Smooth muscle cell (in vitro differentiated cells): Measurements from ENCODE around the gene DENND11. TPM values are rescaled to one million over a fixed set of nuclear protein-coding genes. Genes with fewer than 3 reads are reported as not detected.

Experiments
- DNase-seq: peaks from one replicate; lab custom pipeline; 2025; ENCODE audit not compliant: unreplicated experiment; lab: John Stamatoyannopoulos, UW
- H2AFZ ChIP-seq: fragments of 200-600 bp; sonication (generic); 2 replicates; pipeline ENCODE4 v1.6.0; 2016; ENCODE audit warnings: antibody characterized with exemption, low read depth, mild to moderate bottlenecking
- H3F3A ChIP-seq: fragments of 200-600 bp; sonication (generic); 2 replicates; pipeline ENCODE4 v1.6.0; 2017; ENCODE audit warnings: antibody characterized with exemption, low read depth
- H3K27ac ChIP-seq: fragments of 200-600 bp; sonication (generic); 2 replicates; pipeline ENCODE4 v1.5.1; 2016; ENCODE audit warnings: low read depth, mild to moderate bottlenecking
- H3K27me3 ChIP-seq: fragments of 200-600 bp; sonication (generic); 2 replicates; pipeline ENCODE4 v1.6.1; 2016; ENCODE audit warnings: low read depth, mild to moderate bottlenecking
- H3K36me3 ChIP-seq: fragments of 200-600 bp; sonication (generic); 2 replicates; pipeline ENCODE4 v1.5.1; 2016; ENCODE audit warnings: low read depth
- H3K4me1 ChIP-seq: fragments of 200-600 bp; sonication (generic); 2 replicates; pipeline ENCODE4 v1.5.1; 2016; ENCODE audit warnings: low read depth
- H3K4me2 ChIP-seq: fragments of 200-600 bp; sonication (generic); 2 replicates; pipeline ENCODE4 v1.6.0; 2016; ENCODE audit warnings: mild to moderate bottlenecking
- H3K4me3 ChIP-seq: fragments of 200-600 bp; sonication (generic); 2 replicates; pipeline ENCODE4 v1.5.1; 2016; ENCODE audit warnings: mild to moderate bottlenecking
- H3K79me2 ChIP-seq: fragments of 200-600 bp; sonication (generic); 2 replicates; pipeline ENCODE4 v1.6.0; 2016; ENCODE audit warnings: low read depth, mild to moderate bottlenecking
- H3K9ac ChIP-seq: fragments of 200-600 bp; sonication (generic); 2 replicates; pipeline ENCODE4 v1.6.0; 2016; ENCODE audit warnings: low read depth
- H3K9me3 ChIP-seq: fragments of 200-600 bp; sonication (generic); replicated peaks from 2 replicates; pipeline ENCODE4 v1.5.1; 2016; ENCODE audit warnings: low read depth
- H4K20me1 ChIP-seq: fragments of 200-600 bp; sonication (generic); 2 replicates; pipeline ENCODE4 v1.6.0; 2016; ENCODE audit warnings: low read depth
- WGBS: methylation state at CpG from one replicate; pipeline ENCODE4 v1.1.7; 2016; ENCODE audit warnings: low lambda C conversion rate; 5-methylcytosine and 5-hydroxymethylcytosine counted together
- polyA plus RNA-seq: library from polyadenylated mRNA; unstranded; fragments of >200 nt; fragmentation: Nextera tagmentation; extraction: Ambion mirVana; gene quantifications from 2 replicates; pipeline ENCODE4 v1.2.1, GENCODE V29; 2016
- total RNA-seq: library from RNA; depleted of rRNA; stranded (reverse); fragments of >200 nt; gene quantifications from 2 replicates; pipeline ENCODE4 v1.2.3, GENCODE V29; 2014
- TF ChIP-seq, protein P1 (sequence below): fragments of 200-600 bp; sonication (generic); IDR thresholded peaks from 2 replicates; pipeline ENCODE4 v1.5.1; 2017; ENCODE audit warnings: borderline replicate concordance, mild to moderate bottlenecking, antibody characterized with exemption; ENCODE audit not compliant: insufficient read depth, poor library complexity, severe bottlenecking

Gene DENND11
- total and polyA plus RNA-seq, 2 experiments from 2014 or later: 3.2 to 9.3 TPM

- TF ChIP-seq, protein P1, sequence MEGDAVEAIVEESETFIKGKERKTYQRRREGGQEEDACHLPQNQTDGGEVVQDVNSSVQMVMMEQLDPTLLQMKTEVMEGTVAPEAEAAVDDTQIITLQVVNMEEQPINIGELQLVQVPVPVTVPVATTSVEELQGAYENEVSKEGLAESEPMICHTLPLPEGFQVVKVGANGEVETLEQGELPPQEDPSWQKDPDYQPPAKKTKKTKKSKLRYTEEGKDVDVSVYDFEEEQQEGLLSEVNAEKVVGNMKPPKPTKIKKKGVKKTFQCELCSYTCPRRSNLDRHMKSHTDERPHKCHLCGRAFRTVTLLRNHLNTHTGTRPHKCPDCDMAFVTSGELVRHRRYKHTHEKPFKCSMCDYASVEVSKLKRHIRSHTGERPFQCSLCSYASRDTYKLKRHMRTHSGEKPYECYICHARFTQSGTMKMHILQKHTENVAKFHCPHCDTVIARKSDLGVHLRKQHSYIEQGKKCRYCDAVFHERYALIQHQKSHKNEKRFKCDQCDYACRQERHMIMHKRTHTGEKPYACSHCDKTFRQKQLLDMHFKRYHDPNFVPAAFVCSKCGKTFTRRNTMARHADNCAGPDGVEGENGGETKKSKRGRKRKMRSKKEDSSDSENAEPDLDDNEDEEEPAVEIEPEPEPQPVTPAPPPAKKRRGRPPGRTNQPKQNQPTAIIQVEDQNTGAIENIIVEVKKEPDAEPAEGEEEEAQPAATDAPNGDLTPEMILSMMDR: no peak
- H3K9ac ChIP-seq: no peak overlapping the region
- peak overlapping the region; percentile 76 for H3K27ac ChIP-seq
- 94% methylated on average over 7 of the region's 7 CpGs for WGBS
- no peak overlapping the region for H3K4me3 ChIP-seq
- H4K20me1 ChIP-seq: no peaks in the 10 kb centered on the region
- DNase-seq: no peak
- no peaks in the 10 kb centered on the region for H3K79me2 ChIP-seq
- H3K4me1 ChIP-seq: peaks cover 19% of the 10 kb centered on the region
- H3K36me3 ChIP-seq: no peaks in the 10 kb centered on the region
- H3K9me3 ChIP-seq: no peaks in the 10 kb centered on the region
- no peak overlapping the region for H3K4me2 ChIP-seq
- H2AFZ ChIP-seq: no peak overlapping the region
- no peaks in the 10 kb centered on the region for H3K27me3 ChIP-seq
- H3F3A ChIP-seq: no peaks in the 10 kb centered on the region
These were observed 30.1 kb downstream of the DENND11 start for GRCh38 chr7:141671705-141672496.

GRCh38 chr7:141668853-141669252 lies 33.1 kb downstream of the DENND11 start:
- Histone ChIP-seq H2AFZ (no peak overlapping the region), H3K4me1 (peaks cover 6% of the 10 kb centered on the region), H3K4me3 (no peak overlapping the region), H3K4me2 (no peak overlapping the region), H3F3A (no peaks in the 10 kb centered on the region), H3K9me3 (no peaks in the 10 kb centered on the region), H3K9ac (no peak overlapping the region), H4K20me1 (no peaks in the 10 kb centered on the region), H3K79me2 (no peaks in the 10 kb centered on the region), H3K36me3 (no peaks in the 10 kb centered on the region), H3K27ac (no peak overlapping the region), H3K27me3 (no peaks in the 10 kb centered on the region)
- no peak for DNase-seq
- 100% methylated on average over 2 of the region's 2 CpGs for WGBS
- TF ChIP-seq, protein P1: no peak

DNA sequence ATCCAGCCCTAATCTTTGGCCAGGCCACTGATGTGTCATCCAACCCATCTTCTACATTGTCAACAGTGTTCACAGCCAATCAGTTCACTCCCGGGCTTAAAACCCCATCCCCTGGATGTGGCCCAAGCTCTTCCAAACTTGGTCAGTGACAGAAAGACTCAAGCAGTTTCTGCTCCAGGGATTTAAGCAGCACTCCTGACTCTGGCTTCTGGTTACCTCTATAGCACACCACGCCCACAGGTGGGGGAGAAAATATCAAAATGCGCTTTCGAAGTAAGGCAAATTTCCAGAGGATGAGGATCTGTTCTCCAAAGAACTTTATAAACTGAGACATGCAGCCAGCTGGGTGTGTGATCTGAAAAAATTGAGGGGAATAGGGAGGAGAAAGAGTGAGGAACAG lies 35.9 kb downstream of the DENND11 start:
- Histone ChIP-seq H3K4me1 (no peaks in the 10 kb centered on the region), H3K79me2 (no peaks in the 10 kb centered on the region), H3K9ac (no peak overlapping the region), H2AFZ (no peak overlapping the region), H4K20me1 (no peaks in the 10 kb centered on the region), H3F3A (no peaks in the 10 kb centered on the region), H3K36me3 (no peaks in the 10 kb centered on the region), H3K4me3 (no peak overlapping the region), H3K4me2 (no peak overlapping the region), H3K27ac (no peak overlapping the region), H3K9me3 (no peaks in the 10 kb centered on the region), H3K27me3 (no peaks in the 10 kb centered on the region)
- 93% methylated on average over 4 of the region's 4 CpGs for WGBS
- DNase-seq: no peak
- TF ChIP-seq, protein P1: no peak
